ENCODE measurements around the gene GLRX3. TPM values are rescaled to one million over a fixed set of nuclear protein-coding genes. Genes with fewer than 3 reads are reported as not detected.

The GLRX3 gene
- total RNA-seq, 1 experiment from 2014 or later: 188 TPM

DNA sequence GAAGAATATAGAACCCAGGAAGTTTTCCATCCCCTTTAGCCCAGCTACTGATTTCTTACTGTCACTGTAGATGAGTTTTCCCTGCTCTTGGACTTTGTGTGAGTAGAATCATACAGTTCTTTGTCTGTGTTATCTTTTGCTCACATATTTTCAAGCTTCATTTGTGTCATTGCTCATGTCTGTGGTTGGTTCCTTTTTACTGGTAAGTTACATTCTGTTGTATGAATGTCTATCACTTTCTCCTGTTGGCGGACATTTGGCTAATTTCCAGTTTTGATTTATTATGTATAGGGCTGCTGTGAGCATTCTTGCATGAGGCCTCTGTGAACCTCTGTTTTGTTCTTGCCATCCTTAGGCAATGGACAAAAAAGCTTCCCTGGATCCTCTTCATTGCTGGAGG is 5.3 kb downstream of the GLRX3 start:
- peak overlapping the region; percentile 17; the same call in 1 of the 2 replicates for H3K27ac ChIP-seq (ENCODE audit: low read length)
- H3K36me3 ChIP-seq (ENCODE audit: control insufficient read depth, insufficient read depth, low read length): peaks cover 7% of the 10 kb centered on the region; the same call in 1 of the 2 replicates
- no TSS peak for BruUV-seq (replicated peaks)
- DNase-seq (ENCODE audit: low read depth, low spot score): no peak
- in situ Hi-C loops (cut with HindIII; ENCODE audit: low pct_unique_long_range_greater_than_20kb, low sequenced_read_pairs): no loop called here
- ATAC-seq: no peak
- H3K4me1 ChIP-seq (ENCODE audit: control insufficient read depth, insufficient read depth, low read length): peaks cover 28% of the 10 kb centered on the region
- no peaks in the 10 kb centered on the region for H3K9me3 ChIP-seq (ENCODE audit: control insufficient read depth, insufficient read depth, low read depth, low read length)
- ChIA-PET POLR2A (no interaction called here), CTCF (no interaction called here)
- no peaks in the 10 kb centered on the region for H3K27me3 ChIP-seq (ENCODE audit: control insufficient read depth, insufficient read depth, low read length)
- no peak overlapping the region for H3K4me3 ChIP-seq (ENCODE audit: low read depth in 2 of 2, low read length in 2 of 2)
- intact Hi-C loops (cut with micrococcal nuclease; ENCODE audit: unreplicated experiment): no loop called here
- TF ChIP-seq POLR2AphosphoS5 (IDR thresholded peaks at IDR 0.05; ENCODE audit: low read depth, low read length) (no peak), SIN3A (IDR thresholded peaks at IDR 0.05; ENCODE audit: borderline replicate concordance, insufficient read depth, low read depth, low read length) (no peak)
- TF ChIP-seq, protein P1, sequence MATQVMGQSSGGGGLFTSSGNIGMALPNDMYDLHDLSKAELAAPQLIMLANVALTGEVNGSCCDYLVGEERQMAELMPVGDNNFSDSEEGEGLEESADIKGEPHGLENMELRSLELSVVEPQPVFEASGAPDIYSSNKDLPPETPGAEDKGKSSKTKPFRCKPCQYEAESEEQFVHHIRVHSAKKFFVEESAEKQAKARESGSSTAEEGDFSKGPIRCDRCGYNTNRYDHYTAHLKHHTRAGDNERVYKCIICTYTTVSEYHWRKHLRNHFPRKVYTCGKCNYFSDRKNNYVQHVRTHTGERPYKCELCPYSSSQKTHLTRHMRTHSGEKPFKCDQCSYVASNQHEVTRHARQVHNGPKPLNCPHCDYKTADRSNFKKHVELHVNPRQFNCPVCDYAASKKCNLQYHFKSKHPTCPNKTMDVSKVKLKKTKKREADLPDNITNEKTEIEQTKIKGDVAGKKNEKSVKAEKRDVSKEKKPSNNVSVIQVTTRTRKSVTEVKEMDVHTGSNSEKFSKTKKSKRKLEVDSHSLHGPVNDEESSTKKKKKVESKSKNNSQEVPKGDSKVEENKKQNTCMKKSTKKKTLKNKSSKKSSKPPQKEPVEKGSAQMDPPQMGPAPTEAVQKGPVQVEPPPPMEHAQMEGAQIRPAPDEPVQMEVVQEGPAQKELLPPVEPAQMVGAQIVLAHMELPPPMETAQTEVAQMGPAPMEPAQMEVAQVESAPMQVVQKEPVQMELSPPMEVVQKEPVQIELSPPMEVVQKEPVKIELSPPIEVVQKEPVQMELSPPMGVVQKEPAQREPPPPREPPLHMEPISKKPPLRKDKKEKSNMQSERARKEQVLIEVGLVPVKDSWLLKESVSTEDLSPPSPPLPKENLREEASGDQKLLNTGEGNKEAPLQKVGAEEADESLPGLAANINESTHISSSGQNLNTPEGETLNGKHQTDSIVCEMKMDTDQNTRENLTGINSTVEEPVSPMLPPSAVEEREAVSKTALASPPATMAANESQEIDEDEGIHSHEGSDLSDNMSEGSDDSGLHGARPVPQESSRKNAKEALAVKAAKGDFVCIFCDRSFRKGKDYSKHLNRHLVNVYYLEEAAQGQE (IDR thresholded peaks at IDR 0.05; ENCODE audit: insufficient read depth in 1 of 2, low read depth in 2 of 2, low read length in 1 of 2): no peak
- TF ChIP-seq, protein P2, sequence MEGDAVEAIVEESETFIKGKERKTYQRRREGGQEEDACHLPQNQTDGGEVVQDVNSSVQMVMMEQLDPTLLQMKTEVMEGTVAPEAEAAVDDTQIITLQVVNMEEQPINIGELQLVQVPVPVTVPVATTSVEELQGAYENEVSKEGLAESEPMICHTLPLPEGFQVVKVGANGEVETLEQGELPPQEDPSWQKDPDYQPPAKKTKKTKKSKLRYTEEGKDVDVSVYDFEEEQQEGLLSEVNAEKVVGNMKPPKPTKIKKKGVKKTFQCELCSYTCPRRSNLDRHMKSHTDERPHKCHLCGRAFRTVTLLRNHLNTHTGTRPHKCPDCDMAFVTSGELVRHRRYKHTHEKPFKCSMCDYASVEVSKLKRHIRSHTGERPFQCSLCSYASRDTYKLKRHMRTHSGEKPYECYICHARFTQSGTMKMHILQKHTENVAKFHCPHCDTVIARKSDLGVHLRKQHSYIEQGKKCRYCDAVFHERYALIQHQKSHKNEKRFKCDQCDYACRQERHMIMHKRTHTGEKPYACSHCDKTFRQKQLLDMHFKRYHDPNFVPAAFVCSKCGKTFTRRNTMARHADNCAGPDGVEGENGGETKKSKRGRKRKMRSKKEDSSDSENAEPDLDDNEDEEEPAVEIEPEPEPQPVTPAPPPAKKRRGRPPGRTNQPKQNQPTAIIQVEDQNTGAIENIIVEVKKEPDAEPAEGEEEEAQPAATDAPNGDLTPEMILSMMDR (IDR thresholded peaks at IDR 0.05): no peak

DNA sequence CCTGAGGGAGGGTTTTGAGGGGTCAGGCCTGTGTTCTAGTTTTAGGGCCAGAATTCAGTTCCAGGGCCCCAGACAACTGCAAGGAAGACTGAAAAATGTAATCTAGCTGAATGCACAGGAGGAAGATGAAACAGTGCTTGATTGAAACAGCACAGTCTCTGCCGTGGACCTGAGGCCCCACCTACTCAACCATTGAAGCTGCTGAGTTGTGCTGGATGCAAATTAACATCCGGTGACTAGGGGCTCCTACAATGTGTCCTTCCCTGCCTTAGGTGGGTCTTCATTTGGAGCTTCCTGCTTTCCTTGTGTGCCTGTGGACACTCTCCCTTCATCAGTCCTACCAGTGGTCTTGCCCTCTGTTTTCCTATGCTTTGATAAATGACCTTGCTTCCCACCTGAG is 5.7 kb downstream of the GLRX3 start:
- H3K36me3 ChIP-seq (ENCODE audit: control insufficient read depth, insufficient read depth, low read length): peaks cover 7% of the 10 kb centered on the region; the same call in 1 of the 2 replicates
- ChIA-PET POLR2A (no interaction called here), CTCF (no interaction called here)
- in situ Hi-C loops (cut with HindIII; ENCODE audit: low pct_unique_long_range_greater_than_20kb, low sequenced_read_pairs): no loop called here
- H3K27me3 ChIP-seq (ENCODE audit: control insufficient read depth, insufficient read depth, low read length): no peaks in the 10 kb centered on the region
- no peak overlapping the region for H3K27ac ChIP-seq (ENCODE audit: low read length)
- H3K4me1 ChIP-seq (ENCODE audit: control insufficient read depth, insufficient read depth, low read length): peaks cover 28% of the 10 kb centered on the region
- H3K4me3 ChIP-seq (ENCODE audit: low read depth in 2 of 2, low read length in 2 of 2): no peak overlapping the region
- TF ChIP-seq POLR2AphosphoS5 (IDR thresholded peaks at IDR 0.05; ENCODE audit: low read depth, low read length) (no peak), TCF7L2 (IDR thresholded peaks at IDR 0.05; ENCODE audit: low read depth, low read length) (no peak), SIN3A (IDR thresholded peaks at IDR 0.05; ENCODE audit: borderline replicate concordance, insufficient read depth, low read depth, low read length) (no peak)
- TF ChIP-seq, protein P2 (IDR thresholded peaks at IDR 0.05): no peak
- TF ChIP-seq, protein P1 (IDR thresholded peaks at IDR 0.05; ENCODE audit: insufficient read depth in 1 of 2, low read depth in 2 of 2, low read length in 1 of 2): no peak
- H3K9me3 ChIP-seq (ENCODE audit: control insufficient read depth, insufficient read depth, low read depth, low read length): no peaks in the 10 kb centered on the region
- no TSS peak for BruUV-seq (replicated peaks)
- ATAC-seq (no peak), DNase-seq (ENCODE audit: low read depth, low spot score) (no peak)
- intact Hi-C loops (cut with micrococcal nuclease; ENCODE audit: unreplicated experiment): no loop called here

All from Panc1 (cell line).